Cardiac muscle cell (in vitro differentiated cells and primary cell): ENCODE data around the gene PPP4R2. TPM values are rescaled to one million over a fixed set of nuclear protein-coding genes. Genes with fewer than 3 reads are reported as not detected.

Source experiments
- DNase-seq, 2 donors: peaks; one replicate each; pipeline versions ENCODE4 v3.0.0 to v3.0.0-alpha.2; 2010 to 2017; ENCODE audit warnings: low read depth in 1 of 2, low spot score in 1 of 2
- H3K27ac ChIP-seq: fragments of 200-600 bp; sonication (generic); 2 replicates; pipeline ENCODE4 v1.5.1; 2016
- H3K27me3 ChIP-seq: fragments of 200-600 bp; sonication (generic); 2 replicates; pipeline ENCODE4 v1.6.0; 2016; ENCODE audit warnings: control low read depth
- H3K36me3 ChIP-seq: fragments of 200-600 bp; sonication (generic); 2 replicates; pipeline ENCODE4 v1.5.1; 2016; ENCODE audit warnings: control low read depth
- H3K4me1 ChIP-seq: fragments of 200-600 bp; sonication (generic); 2 replicates; pipeline ENCODE4 v1.8.1; 2017; ENCODE audit warnings: low read depth, mild to moderate bottlenecking, mixed run types
- H3K4me3 ChIP-seq: fragments of 200-600 bp; sonication (generic); 2 replicates; pipeline ENCODE4 v1.5.1; 2016; ENCODE audit warnings: mild to moderate bottlenecking
- H3K9me3 ChIP-seq: fragments of 200-600 bp; sonication (generic); 2 replicates; pipeline ENCODE4 v1.5.1; 2017; ENCODE audit warnings: low read depth, mild to moderate bottlenecking, control low read depth
- polyA plus RNA-seq: library from polyadenylated mRNA; unstranded; fragments of >200 nt; fragmentation: Nextera tagmentation; extraction: Ambion mirVana; gene quantifications from 2 replicates; pipeline ENCODE4 v1.2.1, GENCODE V29; 2016
- total RNA-seq: library from RNA; depleted of rRNA; stranded (reverse); fragments of >200 nt; gene quantifications from 2 replicates; pipeline ENCODE4 v1.2.3, GENCODE V29; 2016
- TF ChIP-seq, protein P1 (sequence below): IDR thresholded peaks from 2 replicates; pipeline ENCODE4 v1.5.1; 2012; ENCODE audit warnings: low read depth, mild to moderate bottlenecking, low read length

PPP4R2 gene
- total and polyA plus RNA-seq, 2 experiments from 2014 or later, result 44.8 to 49.1 TPM

- H3K27me3 ChIP-seq, result no peaks in the 10 kb centered on the region
- no peaks in the 10 kb centered on the region for H3K4me1 ChIP-seq
- no peak overlapping the region for H3K4me3 ChIP-seq
- H3K36me3 ChIP-seq, result peaks cover 8% of the 10 kb centered on the region
- no peaks in the 10 kb centered on the region for H3K9me3 ChIP-seq
- no peak overlapping the region for H3K27ac ChIP-seq
- DNase-seq, result no peak
- TF ChIP-seq, protein P1, sequence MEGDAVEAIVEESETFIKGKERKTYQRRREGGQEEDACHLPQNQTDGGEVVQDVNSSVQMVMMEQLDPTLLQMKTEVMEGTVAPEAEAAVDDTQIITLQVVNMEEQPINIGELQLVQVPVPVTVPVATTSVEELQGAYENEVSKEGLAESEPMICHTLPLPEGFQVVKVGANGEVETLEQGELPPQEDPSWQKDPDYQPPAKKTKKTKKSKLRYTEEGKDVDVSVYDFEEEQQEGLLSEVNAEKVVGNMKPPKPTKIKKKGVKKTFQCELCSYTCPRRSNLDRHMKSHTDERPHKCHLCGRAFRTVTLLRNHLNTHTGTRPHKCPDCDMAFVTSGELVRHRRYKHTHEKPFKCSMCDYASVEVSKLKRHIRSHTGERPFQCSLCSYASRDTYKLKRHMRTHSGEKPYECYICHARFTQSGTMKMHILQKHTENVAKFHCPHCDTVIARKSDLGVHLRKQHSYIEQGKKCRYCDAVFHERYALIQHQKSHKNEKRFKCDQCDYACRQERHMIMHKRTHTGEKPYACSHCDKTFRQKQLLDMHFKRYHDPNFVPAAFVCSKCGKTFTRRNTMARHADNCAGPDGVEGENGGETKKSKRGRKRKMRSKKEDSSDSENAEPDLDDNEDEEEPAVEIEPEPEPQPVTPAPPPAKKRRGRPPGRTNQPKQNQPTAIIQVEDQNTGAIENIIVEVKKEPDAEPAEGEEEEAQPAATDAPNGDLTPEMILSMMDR, result no peak
Measured at GRCh38 chr3:72972706-72973030, 23.9 kb upstream of the PPP4R2 start.

- H3K4me1 ChIP-seq, result no peaks in the 10 kb centered on the region
- no peak overlapping the region for H3K27ac ChIP-seq
- H3K9me3 ChIP-seq, result no peaks in the 10 kb centered on the region
- TF ChIP-seq, protein P1, result no peak
- no peak overlapping the region for H3K4me3 ChIP-seq
- peaks cover 3% of the 10 kb centered on the region for H3K36me3 ChIP-seq
- H3K27me3 ChIP-seq, result no peaks in the 10 kb centered on the region
- DNase-seq, result peak in 1 of 2 donors; percentile 32
Measured at GRCh38 chr3:72973031-72973723, 23.4 kb upstream of the PPP4R2 start.

GRCh38 chr3:72973786-72974185 lies 22.8 kb upstream of the PPP4R2 start:
- H3K27me3 ChIP-seq, result no peaks in the 10 kb centered on the region
- H3K9me3 ChIP-seq, result no peaks in the 10 kb centered on the region
- no peak overlapping the region for H3K27ac ChIP-seq
- H3K4me3 ChIP-seq, result no peak overlapping the region
- TF ChIP-seq, protein P1, result no peak
- H3K4me1 ChIP-seq, result no peaks in the 10 kb centered on the region
- no peak for DNase-seq
- H3K36me3 ChIP-seq, result no peaks in the 10 kb centered on the region

- Histone ChIP-seq H3K9me3 (no peaks in the 10 kb centered on the region), H3K4me3 (no peak overlapping the region), H3K27me3 (no peaks in the 10 kb centered on the region), H3K36me3 (no peaks in the 10 kb centered on the region), H3K4me1 (no peaks in the 10 kb centered on the region), H3K27ac (no peak overlapping the region)
- TF ChIP-seq, protein P1, result no peak
- no peak for DNase-seq
Measured at GRCh38 chr3:72974956-72975355, 21.7 kb upstream of the PPP4R2 start.

DNA sequence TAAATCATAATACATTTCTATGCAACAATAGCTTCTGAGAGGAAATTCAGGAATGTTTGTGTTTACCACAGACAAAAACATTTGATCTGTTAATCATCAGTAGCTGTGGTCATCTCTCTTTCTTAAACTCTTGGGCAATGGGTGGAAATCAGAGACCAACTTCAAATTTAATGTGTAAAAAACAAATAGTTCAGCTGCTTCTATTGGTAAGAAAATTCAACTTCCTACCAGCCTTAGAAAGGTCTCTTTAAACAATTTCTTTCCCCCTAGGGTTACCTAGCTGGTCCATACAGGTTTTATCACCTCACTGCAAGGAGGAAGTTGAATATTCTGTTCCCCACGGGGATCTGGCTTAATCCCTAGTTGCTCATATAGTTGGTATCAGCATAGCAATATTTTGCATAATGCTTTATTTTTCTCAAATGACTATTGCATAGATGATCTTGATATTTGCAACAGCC lies 20.3 kb upstream of the PPP4R2 start:
- no peaks in the 10 kb centered on the region for H3K4me1 ChIP-seq
- H3K27ac ChIP-seq, result no peak overlapping the region

More for the DNA sequence above, 20.3 kb upstream of the PPP4R2 start:
- Histone ChIP-seq H3K4me3 (no peak overlapping the region), H3K9me3 (no peaks in the 10 kb centered on the region), H3K36me3 (no peaks in the 10 kb centered on the region), H3K27me3 (no peaks in the 10 kb centered on the region)
- DNase-seq, result peak in 1 of 2 donors; percentile 64
- TF ChIP-seq, protein P1, result no peak
